ENCODE measurements around the gene FAM114A1.

Gene FAM114A1

GRCh38 chr4:38928568-38928967 is 61.0 kb downstream of the FAM114A1 start:
- no peaks in the 10 kb centered on the region for H3K9me3 ChIP-seq (ENCODE audit: control insufficient read depth, insufficient read depth, low read length)
- H3K79me2 ChIP-seq (ENCODE audit: control insufficient read depth, low read length), result no peaks in the 10 kb centered on the region
- no peak overlapping the region for H3K27ac ChIP-seq (ENCODE audit: low read depth, low read length)
- H3K9me2 ChIP-seq (replicated peaks; ENCODE audit: control insufficient read depth, low read length), result no peaks in the 10 kb centered on the region
- no peaks in the 10 kb centered on the region for H3F3A ChIP-seq (ENCODE audit: control insufficient read depth, insufficient read depth)
- no peak overlapping the region for H3K4me3 ChIP-seq (ENCODE audit: low read length)
- H3K4me2 ChIP-seq (ENCODE audit: low read length), result no peak overlapping the region
- no peak for TF ChIP-seq EZH2phosphoT487 (IDR thresholded peaks at IDR 0.05; ENCODE audit: borderline replicate concordance, low read length)
- TF ChIP-seq CTCF (IDR thresholded peaks at IDR 0.05; ENCODE audit: low read depth, low read length, poor library complexity, severe bottlenecking), result no peak
- H3K36me3 ChIP-seq (ENCODE audit: control insufficient read depth, low read length), result no peaks in the 10 kb centered on the region
- no peaks in the 10 kb centered on the region; the same call in 1 of the 2 replicates for H3K27me3 ChIP-seq (ENCODE audit: control insufficient read depth, low read length)
- no peaks in the 10 kb centered on the region for H3K4me1 ChIP-seq (ENCODE audit: control insufficient read depth, low read length)
- no peaks in the 10 kb centered on the region for H4K20me1 ChIP-seq (ENCODE audit: control insufficient read depth, insufficient read depth, low read depth, low read length)

- Histone ChIP-seq H3K27me3 (ENCODE audit: control insufficient read depth, low read length) (no peaks in the 10 kb centered on the region; the same call in 1 of the 2 replicates), H3K79me2 (ENCODE audit: control insufficient read depth, low read length) (no peaks in the 10 kb centered on the region), H3K9me3 (ENCODE audit: control insufficient read depth, insufficient read depth, low read length) (no peaks in the 10 kb centered on the region), H3K4me1 (ENCODE audit: control insufficient read depth, low read length) (no peaks in the 10 kb centered on the region), H3K36me3 (ENCODE audit: control insufficient read depth, low read length) (no peaks in the 10 kb centered on the region), H3K9me2 (replicated peaks; ENCODE audit: control insufficient read depth, low read length) (no peaks in the 10 kb centered on the region), H3K27ac (ENCODE audit: low read depth, low read length) (no peak overlapping the region), H3F3A (ENCODE audit: control insufficient read depth, insufficient read depth) (no peaks in the 10 kb centered on the region), H3K4me2 (ENCODE audit: low read length) (no peak overlapping the region), H4K20me1 (ENCODE audit: control insufficient read depth, insufficient read depth, low read depth, low read length) (no peaks in the 10 kb centered on the region), H3K4me3 (ENCODE audit: low read length) (no peak overlapping the region)
- TF ChIP-seq CTCF (IDR thresholded peaks at IDR 0.05; ENCODE audit: low read depth, low read length, poor library complexity, severe bottlenecking), result no peak
- no peak for TF ChIP-seq EZH2phosphoT487 (IDR thresholded peaks at IDR 0.05; ENCODE audit: borderline replicate concordance, low read length)
Measured at GRCh38 chr4:38928974-38929373, 61.4 kb downstream of the FAM114A1 start.

GRCh38 chr4:38930204-38930603 is 62.6 kb downstream of the FAM114A1 start:
- TF ChIP-seq EZH2phosphoT487 (IDR thresholded peaks at IDR 0.05; ENCODE audit: borderline replicate concordance, low read length) (no peak), CTCF (IDR thresholded peaks at IDR 0.05; ENCODE audit: low read depth, low read length, poor library complexity, severe bottlenecking) (no peak)
- no peaks in the 10 kb centered on the region for H3K9me3 ChIP-seq (ENCODE audit: control insufficient read depth, insufficient read depth, low read length)
- no peaks in the 10 kb centered on the region for H3K79me2 ChIP-seq (ENCODE audit: control insufficient read depth, low read length)
- no peak overlapping the region for H3K27ac ChIP-seq (ENCODE audit: low read depth, low read length)
- no peaks in the 10 kb centered on the region for H3K4me1 ChIP-seq (ENCODE audit: control insufficient read depth, low read length)
- H3K4me3 ChIP-seq (ENCODE audit: low read length), result no peak overlapping the region
- H3K9me2 ChIP-seq (replicated peaks; ENCODE audit: control insufficient read depth, low read length), result no peaks in the 10 kb centered on the region
- H3K36me3 ChIP-seq (ENCODE audit: control insufficient read depth, low read length), result no peaks in the 10 kb centered on the region
- no peak overlapping the region for H3K4me2 ChIP-seq (ENCODE audit: low read length)
- no peaks in the 10 kb centered on the region for H3F3A ChIP-seq (ENCODE audit: control insufficient read depth, insufficient read depth)
- H3K27me3 ChIP-seq (ENCODE audit: control insufficient read depth, low read length), result no peaks in the 10 kb centered on the region
- H4K20me1 ChIP-seq (ENCODE audit: control insufficient read depth, insufficient read depth, low read depth, low read length), result no peaks in the 10 kb centered on the region

GRCh38 chr4:38930707-38931106 is 63.1 kb downstream of the FAM114A1 start:
- TF ChIP-seq CTCF (IDR thresholded peaks at IDR 0.05; ENCODE audit: low read depth, low read length, poor library complexity, severe bottlenecking), result no peak
- TF ChIP-seq EZH2phosphoT487 (IDR thresholded peaks at IDR 0.05; ENCODE audit: borderline replicate concordance, low read length), result no peak
- Histone ChIP-seq H3K4me2 (ENCODE audit: low read length) (no peak overlapping the region), H3K4me3 (ENCODE audit: low read length) (no peak overlapping the region), H3K9me2 (replicated peaks; ENCODE audit: control insufficient read depth, low read length) (no peaks in the 10 kb centered on the region), H3K36me3 (ENCODE audit: control insufficient read depth, low read length) (no peaks in the 10 kb centered on the region), H3F3A (ENCODE audit: control insufficient read depth, insufficient read depth) (no peaks in the 10 kb centered on the region), H3K27me3 (ENCODE audit: control insufficient read depth, low read length) (no peaks in the 10 kb centered on the region), H3K79me2 (ENCODE audit: control insufficient read depth, low read length) (no peaks in the 10 kb centered on the region), H3K4me1 (ENCODE audit: control insufficient read depth, low read length) (no peaks in the 10 kb centered on the region), H3K9me3 (ENCODE audit: control insufficient read depth, insufficient read depth, low read length) (no peaks in the 10 kb centered on the region), H4K20me1 (ENCODE audit: control insufficient read depth, insufficient read depth, low read depth, low read length) (no peaks in the 10 kb centered on the region), H3K27ac (ENCODE audit: low read depth, low read length) (no peak overlapping the region)

All from DOHH2 (cell line).